GM19467 (cell line): ENCODE data around the gene XYLB.

ENCODE experiments used
- ATAC-seq: cut with Tn5 transposase; IDR thresholded peaks from one replicate; pipeline ENCODE4 v1.9.1; 2021; ENCODE audit warnings: mild to moderate bottlenecking, moderate library complexity; ENCODE audit not compliant: unreplicated experiment

The XYLB gene

GRCh38 chr3:38453075-38453912 is 106.7 kb downstream of the XYLB start, which contains the start of gene ACVR2B:
Gene ACVR2B (plus strand): TSS chr3:38453890. CDS start chr3:38454323, 433 bp downstream.
- no peak for ATAC-seq

- no peak for ATAC-seq
Measured at GRCh38 chr3:38453913-38454177, 107.3 kb downstream of the XYLB start.

DNA sequence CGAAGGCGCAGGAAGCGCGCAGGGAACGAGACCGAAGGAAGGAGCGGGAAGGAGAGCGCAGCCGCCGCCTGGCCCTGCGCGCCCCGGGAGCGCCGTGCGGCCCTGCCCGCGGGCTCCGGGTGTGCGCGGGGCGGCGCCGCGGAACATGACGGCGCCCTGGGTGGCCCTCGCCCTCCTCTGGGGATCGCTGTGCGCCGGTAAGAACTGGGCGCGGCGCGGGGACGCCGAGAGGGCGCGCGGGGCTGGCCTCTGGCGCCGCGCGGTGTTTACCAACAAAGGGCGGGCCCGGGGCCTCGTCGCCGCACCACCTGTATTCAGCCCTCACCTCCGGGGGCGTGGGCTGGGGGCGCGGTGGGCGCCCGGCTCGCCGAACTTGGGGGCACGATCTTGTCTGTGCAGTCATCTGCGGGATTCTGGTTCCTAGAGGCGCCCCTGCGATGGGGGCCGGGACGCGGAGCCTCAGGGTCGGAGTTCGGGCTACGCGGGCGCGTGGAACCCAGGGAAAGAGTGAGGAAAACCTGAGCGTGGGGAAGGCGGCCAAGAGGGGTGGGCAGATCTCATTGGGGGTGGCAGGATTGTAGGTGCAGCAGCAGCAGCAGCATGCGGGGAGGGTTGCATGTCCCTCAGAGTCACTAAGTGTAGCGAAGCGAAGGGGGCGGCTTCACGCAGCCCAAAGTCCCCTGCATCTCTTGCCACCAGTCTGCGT is 107.7 kb downstream of the XYLB start:
- no peak for ATAC-seq

DNA sequence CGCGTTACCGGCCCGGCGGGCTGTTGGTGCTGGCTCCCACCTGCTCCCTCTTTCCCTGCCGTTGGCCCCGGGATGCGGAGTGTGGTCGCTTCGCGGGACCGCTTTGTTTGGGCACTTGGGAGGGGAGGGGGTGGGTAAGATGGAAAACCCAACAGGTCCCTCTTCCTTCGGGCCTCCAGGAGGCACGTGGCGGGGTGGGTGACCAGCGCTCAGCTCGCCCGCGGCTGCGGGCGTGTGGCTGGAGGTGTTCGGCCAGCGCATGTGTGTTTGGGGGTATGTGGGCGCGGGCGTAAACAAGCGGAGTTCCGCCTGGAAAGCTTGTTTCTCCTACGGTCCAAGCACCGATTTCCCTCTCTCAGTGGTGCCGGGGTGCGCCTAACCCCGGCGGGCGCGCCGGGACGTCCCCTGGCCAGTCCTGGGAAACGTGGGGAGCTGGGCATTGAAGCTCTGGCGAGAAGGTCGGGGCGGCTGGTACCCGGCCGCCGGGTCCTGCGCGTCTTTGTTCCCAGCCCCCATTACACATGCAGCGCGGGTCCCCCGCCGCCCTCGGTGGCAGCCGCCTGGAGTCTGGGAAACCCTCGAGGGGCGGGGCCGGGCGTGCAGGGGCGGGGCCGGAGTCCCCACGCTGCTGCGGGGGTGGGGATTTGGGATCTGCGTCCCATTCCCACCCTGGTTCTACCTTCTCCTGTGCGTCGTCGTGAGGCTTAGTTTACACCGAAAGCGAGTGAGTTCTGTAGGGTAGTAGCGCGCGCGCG is 108.5 kb downstream of the XYLB start:
- ATAC-seq, result no peak

DNA sequence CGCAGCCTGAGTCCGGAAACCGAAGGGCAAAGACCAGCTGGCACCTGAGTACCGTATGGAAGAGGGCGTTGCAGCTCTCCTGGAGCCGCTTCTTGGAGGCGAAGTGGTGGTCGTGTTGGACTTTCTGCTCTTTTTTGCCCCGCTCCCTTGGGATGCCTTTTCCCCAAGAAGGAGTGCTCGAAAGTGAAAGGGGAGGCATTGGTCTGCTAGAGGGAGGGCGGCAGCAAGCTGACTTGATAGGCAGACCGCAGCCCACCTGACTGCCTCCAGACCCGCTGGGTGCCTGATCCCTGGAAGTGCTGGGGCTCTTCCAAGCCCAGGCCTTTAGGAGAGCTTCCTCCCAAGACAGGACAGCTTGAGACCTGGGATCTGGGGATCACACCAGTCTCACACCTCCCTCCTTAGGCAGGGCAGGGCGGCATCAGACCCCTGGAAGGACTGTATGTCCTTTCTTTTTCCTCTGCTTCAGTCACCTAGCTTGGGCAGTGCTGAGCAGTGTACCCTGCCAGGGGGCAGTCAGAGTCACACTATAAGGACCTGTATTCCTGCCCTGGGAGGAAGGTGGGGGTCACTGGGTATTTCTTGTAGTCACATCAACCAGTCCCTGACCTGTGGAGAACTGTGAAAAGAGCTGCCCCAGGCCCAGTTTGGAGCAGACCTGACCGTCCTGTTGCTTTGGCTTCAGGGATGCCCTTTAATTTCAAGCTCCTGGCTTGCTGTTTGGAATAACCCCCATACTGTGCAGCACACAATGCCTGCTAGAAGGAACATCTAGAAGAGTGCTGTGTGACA is 109.2 kb downstream of the XYLB start:
- ATAC-seq, result no peak

- no peak for ATAC-seq
Measured at GRCh38 chr3:38457111-38458003, 110.8 kb downstream of the XYLB start.

GRCh38 chr3:38458796-38459498 is 112.4 kb downstream of the XYLB start:
- no peak for ATAC-seq

GRCh38 chr3:38459499-38460048 is 113.0 kb downstream of the XYLB start:
- ATAC-seq, result no peak

GRCh38 chr3:38460377-38461270 is 114.0 kb downstream of the XYLB start:
- no peak for ATAC-seq
